Adrenal gland (tissue), 12 donors: Measurements from ENCODE around the gene PARP12. TPM values are rescaled to one million over a fixed set of nuclear protein-coding genes. Genes with fewer than 3 reads are reported as not detected.

Experiments used
- DNase-seq, 7 donors: peaks; one replicate each; pipeline ENCODE4 v3.0.0-alpha.2; 2019 to 2020
- H3K27ac ChIP-seq, 5 donors: fragments of 200-600 bp; sonication (generic) in 4 of 5; 1 replicate in 3 of 5; 2 replicates in 2 of 5; pipeline versions ENCODE4 v1.5.1 to v1.8.0; 2016 to 2020; ENCODE audit warnings: mild to moderate bottlenecking in 1 of 5
- H3K27me3 ChIP-seq: fragments of 200-600 bp; 2 replicates; pipeline ENCODE4 v1.8.0; 2021
- H3K36me3 ChIP-seq, 2 donors: fragments of 200-600 bp; replicated peaks in 1 of 2; 1 replicate in 1 of 2; 2 replicates in 1 of 2; pipeline versions ENCODE4 v1.5.1 to v1.8.0; 2018 to 2022
- H3K4me1 ChIP-seq, 2 donors: fragments of 200-600 bp; replicated peaks in 1 of 2; 1 replicate in 1 of 2; 2 replicates in 1 of 2; pipeline versions ENCODE4 v1.5.1 to v1.8.0; 2018 to 2021
- H3K4me3 ChIP-seq, 4 donors: fragments of 200-600 bp; sonication (generic) in 3 of 4; one replicate each; pipeline ENCODE4 v1.5.1; 2016 to 2018
- H3K9me3 ChIP-seq, 3 donors: fragments of 200-600 bp; sonication (generic) in 1 of 3; replicated peaks in 1 of 3; 1 replicate in 2 of 3; 2 replicates in 1 of 3; pipeline versions ENCODE4 v1.5.1 to v1.8.0; 2016 to 2021
- POLR2A ChIP-seq, 2 donors: fragments of 450-650 bp; IDR thresholded peaks; one replicate each; pipeline ENCODE4 v1.6.1; 2017; ENCODE audit warnings: antibody characterized with exemption in 2 of 2, mild to moderate bottlenecking in 2 of 2, moderate library complexity in 1 of 2
- WGBS, 4 donors: extraction: QIAGEN DNeasy Blood & Tissue Kit in 2 of 4; methylation state at CpG; one replicate each; pipeline versions ENCODE4 v1.1.5 to v1.1.7; 2013 to 2017; 5-methylcytosine and 5-hydroxymethylcytosine counted together
- intact Hi-C, 2 donors: fragments of 100-400 bp; cut with DNase I; formaldehyde crosslinking; loops; one replicate each; pipeline versions ENCODE4 v1.14.1 to v1.15.0; 2022 to 2023
- polyA plus RNA-seq, 3 donors: library from polyadenylated mRNA; stranded (reverse); fragments of 200-250 nt in 2 of 3; fragments of 350-450 nt in 1 of 3; fragmentation: Illumina TruSeq in 1 of 3; extraction: RNeasy Lipid Tissue Mini Kit (QIAGEN cat#74804) in 1 of 3; gene quantifications; one replicate each; pipeline ENCODE4 v1.2.3, GENCODE V29; 2013 to 2014
- total RNA-seq, 9 donors: library from RNA; depleted of rRNA in 4 of 9; stranded (reverse); fragments of >200 nt in 4 of 9; fragments of 120-200 nt in 1 of 9; fragmentation: NEBNext Ultra II Directional in 1 of 9; extraction: Animal tissue kit (Norgen Biotek cat#: 25700) in 1 of 9; gene quantifications; one replicate each; pipeline versions ENCODE4 v1.1.0 to v1.2.4, GENCODE V29; 2013 to 2023
- TF ChIP-seq, protein P1 (sequence below), 6 experiments: fragments of 450-650 bp in 4 of 6; fragments of 200-600 bp in 2 of 6; sonication (generic) in 1 of 6; IDR thresholded peaks; 1 replicate in 5 of 6; 2 replicates in 1 of 6; pipeline versions ENCODE4 v1.5.1 to v1.8.0; 2016 to 2021; ENCODE audit warnings: antibody characterized with exemption in 6 of 6, mild to moderate bottlenecking in 2 of 6, moderate library complexity in 1 of 6
- donor health status: healthy with polysubstance abuse.
- donor health status: Bipolar disorder and iron deficiency.
- donor health status: DM: yes; HTN: yes; CAD: no.
- donor health status: DM: no; HTN: no; CAD: no.
- donor health status: DM: no; HTN: no; CAD: no.
- donor health status: DM: yes; HTN: yes; CAD: no.

The PARP12 gene
- total and polyA plus RNA-seq, 12 donors: 11.5 to 49.4 (median 24.1) TPM

DNA sequence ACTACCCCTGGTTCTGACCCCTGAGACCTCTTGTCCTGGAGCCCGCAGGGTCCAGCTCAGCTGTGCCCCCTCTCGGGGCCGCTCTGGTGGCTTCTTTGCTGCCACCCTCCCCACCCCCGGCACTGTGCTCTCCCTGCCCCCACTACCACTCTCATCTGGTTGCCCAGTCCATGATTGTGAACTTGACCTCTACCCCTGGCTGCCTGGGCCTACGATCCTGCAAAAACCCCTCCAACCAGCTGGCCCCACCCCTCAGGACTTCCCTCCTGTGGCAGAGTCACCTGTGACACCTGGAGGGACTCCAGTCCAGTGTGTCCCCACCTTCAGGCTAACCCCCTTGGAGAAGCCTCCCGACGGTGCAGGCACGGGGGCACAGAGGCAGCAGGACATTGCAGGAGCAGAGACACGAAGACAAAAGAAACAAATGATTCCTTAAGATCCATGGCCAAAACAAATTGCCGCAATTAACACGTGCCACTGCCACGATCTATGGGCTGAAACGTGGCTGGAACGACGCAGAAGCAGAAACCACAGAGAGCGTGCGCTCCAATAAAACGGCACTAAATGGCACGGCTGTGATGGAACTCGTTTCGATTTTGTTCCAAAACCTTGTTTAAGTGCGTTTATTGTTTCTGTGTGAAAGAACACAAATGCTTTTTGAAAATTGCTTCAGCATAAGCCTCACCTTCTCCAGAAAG lies 72.0 kb downstream of the PARP12 start:
- DNase-seq: no peak
- Histone ChIP-seq H3K36me3 (no peaks in the 10 kb centered on the region), H3K27ac (no peak overlapping the region), H3K4me3 (no peak overlapping the region), H3K9me3 (no peaks in the 10 kb centered on the region), H3K27me3 (no peaks in the 10 kb centered on the region), H3K4me1 (no peaks in the 10 kb centered on the region)
- TF ChIP-seq, protein P1, sequence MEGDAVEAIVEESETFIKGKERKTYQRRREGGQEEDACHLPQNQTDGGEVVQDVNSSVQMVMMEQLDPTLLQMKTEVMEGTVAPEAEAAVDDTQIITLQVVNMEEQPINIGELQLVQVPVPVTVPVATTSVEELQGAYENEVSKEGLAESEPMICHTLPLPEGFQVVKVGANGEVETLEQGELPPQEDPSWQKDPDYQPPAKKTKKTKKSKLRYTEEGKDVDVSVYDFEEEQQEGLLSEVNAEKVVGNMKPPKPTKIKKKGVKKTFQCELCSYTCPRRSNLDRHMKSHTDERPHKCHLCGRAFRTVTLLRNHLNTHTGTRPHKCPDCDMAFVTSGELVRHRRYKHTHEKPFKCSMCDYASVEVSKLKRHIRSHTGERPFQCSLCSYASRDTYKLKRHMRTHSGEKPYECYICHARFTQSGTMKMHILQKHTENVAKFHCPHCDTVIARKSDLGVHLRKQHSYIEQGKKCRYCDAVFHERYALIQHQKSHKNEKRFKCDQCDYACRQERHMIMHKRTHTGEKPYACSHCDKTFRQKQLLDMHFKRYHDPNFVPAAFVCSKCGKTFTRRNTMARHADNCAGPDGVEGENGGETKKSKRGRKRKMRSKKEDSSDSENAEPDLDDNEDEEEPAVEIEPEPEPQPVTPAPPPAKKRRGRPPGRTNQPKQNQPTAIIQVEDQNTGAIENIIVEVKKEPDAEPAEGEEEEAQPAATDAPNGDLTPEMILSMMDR (IDR thresholded peaks at IDR 0.05): no peak
- no peak for TF ChIP-seq POLR2A (IDR thresholded peaks at IDR 0.05)
- 90 to 96% (median 93%) methylated on average over 18 to 22 of the region's 22 CpGs for WGBS, 4 donors
- intact Hi-C loops: no loop called here

DNA sequence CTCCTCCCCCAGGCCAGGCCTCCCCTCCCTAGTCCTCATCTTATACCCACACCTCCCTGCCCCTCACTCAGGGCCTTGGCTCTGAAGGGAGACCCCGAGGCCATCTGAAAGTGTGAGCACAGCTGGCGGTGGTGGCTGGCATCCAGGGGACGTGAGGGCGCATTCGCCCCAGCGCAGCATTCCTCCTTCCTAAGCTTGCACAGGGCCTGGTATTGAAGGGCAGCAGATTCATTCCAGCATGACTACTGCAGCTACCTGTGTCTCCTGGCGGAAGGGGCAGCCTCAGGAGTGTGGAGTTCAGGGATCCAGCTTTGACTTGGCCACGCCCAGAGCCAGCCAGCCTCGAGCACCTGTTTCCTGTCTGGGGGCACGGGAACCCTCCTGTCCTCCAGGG lies 72.6 kb downstream of the PARP12 start:
- WGBS, 4 donors: 76 to 90% (median 87%) methylated on average over 6 to 10 of the region's 10 CpGs
- intact Hi-C loops: no loop called here
- no peak overlapping the region for H3K27ac ChIP-seq

DNA sequence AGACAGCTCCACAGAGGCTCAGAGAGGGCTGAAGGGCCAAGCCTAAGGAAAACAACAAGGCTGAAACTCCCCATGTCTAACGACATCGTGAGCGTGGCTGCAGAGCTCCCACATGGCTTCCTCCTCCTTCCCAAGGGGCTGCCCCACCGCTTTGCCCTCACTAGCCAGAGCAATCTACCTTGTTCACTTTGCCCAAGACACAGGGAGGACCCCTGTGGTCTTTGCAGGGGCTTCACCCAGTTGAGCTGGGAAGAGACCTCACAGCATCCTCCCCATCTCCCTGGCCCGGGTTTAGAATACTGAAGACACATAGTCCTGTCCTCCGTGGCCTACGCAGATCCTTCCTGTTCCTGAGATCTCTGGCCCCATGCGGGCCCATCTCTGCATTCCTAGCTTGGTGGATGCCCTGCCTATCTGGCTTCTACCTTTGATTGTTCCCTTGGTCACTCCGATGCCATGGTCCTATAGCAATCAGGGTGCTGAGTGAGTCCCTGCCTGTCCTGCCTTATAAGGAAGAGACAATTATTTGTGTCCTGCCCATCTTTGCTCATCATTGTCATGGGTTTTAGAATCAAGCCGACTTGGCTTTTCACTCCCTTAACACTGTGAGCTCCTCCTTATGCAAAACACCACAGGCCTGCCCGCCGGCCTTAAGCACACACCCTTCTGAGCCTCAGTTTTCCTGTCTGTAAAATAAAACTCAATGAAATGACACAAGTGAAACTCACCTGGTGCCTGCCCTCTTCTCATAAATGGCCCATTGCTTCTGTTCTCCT lies 73.2 kb downstream of the PARP12 start:
- H3K4me3 ChIP-seq: no peak overlapping the region
- TF ChIP-seq POLR2A (IDR thresholded peaks at IDR 0.05): no peak
- TF ChIP-seq, protein P1 (IDR thresholded peaks at IDR 0.05): no peak
- intact Hi-C loops: no loop called here
- H3K36me3 ChIP-seq: no peaks in the 10 kb centered on the region
- no peak overlapping the region for H3K27ac ChIP-seq
- no peak for DNase-seq
- no peaks in the 10 kb centered on the region for H3K4me1 ChIP-seq
- H3K9me3 ChIP-seq: no peaks in the 10 kb centered on the region
- no peaks in the 10 kb centered on the region for H3K27me3 ChIP-seq
- 89 to 96% (median 90%) methylated on average over 12 of the region's 12 CpGs for WGBS, 4 donors

More for the DNA sequence above, 72.6 kb downstream of the PARP12 start:
- Histone ChIP-seq H3K27me3 (no peaks in the 10 kb centered on the region), H3K4me3 (no peak overlapping the region), H3K4me1 (no peaks in the 10 kb centered on the region), H3K36me3 (no peaks in the 10 kb centered on the region), H3K9me3 (no peaks in the 10 kb centered on the region)
- DNase-seq: no peak
- TF ChIP-seq, protein P1 (IDR thresholded peaks at IDR 0.05): no peak
- no peak for TF ChIP-seq POLR2A (IDR thresholded peaks at IDR 0.05)

DNA sequence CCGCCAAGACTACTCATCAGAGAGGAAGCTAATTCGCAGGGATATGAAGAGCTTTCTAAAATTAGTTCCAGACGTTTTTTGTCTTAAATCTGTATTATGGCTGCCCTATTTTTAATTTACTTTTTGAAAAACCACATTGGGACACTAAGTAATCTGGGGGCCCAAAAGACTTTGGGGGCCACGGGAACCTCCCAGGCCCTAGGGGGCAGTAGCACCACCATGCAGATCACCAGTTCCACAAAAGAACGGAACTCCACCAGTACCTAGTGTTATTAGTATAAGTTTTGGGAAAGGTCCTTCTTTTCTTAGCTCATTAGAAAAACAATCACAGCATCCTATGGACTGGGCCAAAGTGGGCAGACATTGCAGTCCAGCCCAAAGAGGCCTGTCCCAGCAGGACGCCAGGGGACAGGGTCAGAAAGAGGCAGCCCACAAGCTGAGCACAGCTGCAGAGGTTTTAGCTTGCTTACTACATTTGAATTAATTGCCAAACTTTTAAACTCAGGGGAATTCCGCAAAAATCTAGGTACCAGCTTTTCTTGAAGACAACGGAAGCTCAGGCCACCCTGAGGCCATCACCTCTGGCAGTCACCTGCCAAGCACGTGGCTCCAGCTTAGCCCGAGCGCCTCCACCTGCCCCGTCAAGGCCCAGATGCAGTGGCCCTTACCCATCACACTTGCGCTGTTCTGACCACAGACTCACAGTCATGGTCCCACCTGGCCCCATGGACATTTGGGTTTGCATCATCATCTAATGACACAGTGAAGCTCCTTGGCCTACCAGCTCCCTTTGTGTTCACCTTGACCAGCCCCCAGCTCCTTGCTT lies 74.8 kb downstream of the PARP12 start:
- no peaks in the 10 kb centered on the region for H3K27me3 ChIP-seq
- no peaks in the 10 kb centered on the region for H3K9me3 ChIP-seq
- intact Hi-C loops: no loop called here
- TF ChIP-seq POLR2A (IDR thresholded peaks at IDR 0.05): no peak
- TF ChIP-seq, protein P1 (IDR thresholded peaks at IDR 0.05): no peak
- WGBS, 4 donors: 81 to 87% (median 83%) methylated on average over 13 of the region's 13 CpGs
- DNase-seq: no peak
- no peaks in the 10 kb centered on the region for H3K4me1 ChIP-seq
- H3K4me3 ChIP-seq: no peak overlapping the region
- H3K36me3 ChIP-seq: no peaks in the 10 kb centered on the region
- no peak overlapping the region for H3K27ac ChIP-seq
